MM.1S (cell line): Measurements from ENCODE around the gene PHACTR1.

ENCODE experiments used
- DNase-seq: peaks from one replicate; pipeline ENCODE4 v3.0.0-alpha.2; 2015
- H2AFZ ChIP-seq: fragments of 300-600 bp; sonication (generic); 2 replicates; pipeline ENCODE4 v1.6.0; 2016; ENCODE audit warnings: antibody characterized with exemption, low read length
- H3F3A ChIP-seq: fragments of 300-600 bp; sonication (generic); 2 replicates; pipeline ENCODE4 v1.6.1; 2016; ENCODE audit warnings: mild to moderate bottlenecking, antibody characterized with exemption, low read length, moderate library complexity, mixed read lengths; ENCODE audit not compliant: insufficient read depth
- H3K27ac ChIP-seq: fragments of 300-600 bp; sonication (generic); 2 replicates; pipeline ENCODE4 v1.5.1; 2016; ENCODE audit warnings: mild to moderate bottlenecking, low read length
- H3K27me3 ChIP-seq: fragments of 300-600 bp; sonication (generic); replicated peaks from 2 replicates; pipeline ENCODE4 v1.6.0; 2016; ENCODE audit warnings: low read length; ENCODE audit not compliant: insufficient read depth
- H3K36me3 ChIP-seq: fragments of 300-600 bp; sonication (generic); replicated peaks from 2 replicates; pipeline ENCODE4 v1.6.1; 2016; ENCODE audit warnings: mild to moderate bottlenecking, low read length, mixed read lengths; ENCODE audit not compliant: insufficient read depth
- H3K4me1 ChIP-seq: fragments of 300-600 bp; sonication (generic); 2 replicates; pipeline ENCODE4 v1.6.1; 2016; ENCODE audit warnings: low read length, mixed read lengths
- H3K4me2 ChIP-seq: fragments of 300-600 bp; sonication (generic); 2 replicates; pipeline ENCODE4 v1.6.0; 2016; ENCODE audit warnings: low read depth, low read length
- H3K4me3 ChIP-seq: fragments of 300-600 bp; sonication (generic); 2 replicates; pipeline ENCODE4 v1.5.1; 2016; ENCODE audit warnings: low read length, mixed read lengths
- H3K79me2 ChIP-seq: fragments of 300-600 bp; sonication (generic); 2 replicates; pipeline ENCODE4 v1.6.1; 2016; ENCODE audit warnings: mixed run types, low read length, mixed read lengths
- H3K9ac ChIP-seq: fragments of 300-600 bp; sonication (generic); 2 replicates; pipeline ENCODE4 v1.6.1; 2016; ENCODE audit warnings: low read length, mixed read lengths
- H3K9me2 ChIP-seq: fragments of 300-600 bp; sonication (generic); replicated peaks from 2 replicates; pipeline ENCODE4 v1.6.1; 2016; ENCODE audit warnings: mild to moderate bottlenecking, low read length, mixed read lengths; ENCODE audit not compliant: insufficient read depth
- H3K9me3 ChIP-seq: fragments of 300-600 bp; sonication (generic); replicated peaks from 2 replicates; pipeline ENCODE4 v1.6.1; 2016; ENCODE audit warnings: mild to moderate bottlenecking, low read length, mixed read lengths; ENCODE audit not compliant: insufficient read depth
- H4K20me1 ChIP-seq: fragments of 300-600 bp; sonication (generic); 2 replicates; pipeline ENCODE4 v1.6.1; 2016; ENCODE audit warnings: mild to moderate bottlenecking, low read length, moderate library complexity, mixed read lengths; ENCODE audit not compliant: insufficient read depth
- EZH2 ChIP-seq: fragments of 300-600 bp; sonication (generic); optimal IDR thresholded peaks from 2 replicates; pipeline ENCODE3; 2017; ENCODE audit warnings: low read depth, mild to moderate bottlenecking, antibody characterized with exemption, low read length, mixed read lengths
- EZH2phosphoT487 ChIP-seq: fragments of 300-600 bp; sonication (generic); IDR thresholded peaks from 2 replicates; pipeline ENCODE4 v1.6.1; 2018; ENCODE audit warnings: antibody characterized with exemption, low read length
- TF ChIP-seq, protein P1 (sequence below): fragments of 300-600 bp; sonication (generic); IDR thresholded peaks from 2 replicates; pipeline ENCODE4 v1.5.1; 2016; ENCODE audit warnings: antibody characterized with exemption, low read length, mixed read lengths

Gene PHACTR1

GRCh38 chr6:13284646-13285045, 568.1 kb downstream of the PHACTR1 start:
- Histone ChIP-seq H3K4me3 (no peak overlapping the region), H3K4me2 (no peak overlapping the region), H3K27me3 (no peaks in the 10 kb centered on the region), H3F3A (no peaks in the 10 kb centered on the region), H3K9ac (no peak overlapping the region), H4K20me1 (no peaks in the 10 kb centered on the region), H3K9me3 (no peaks in the 10 kb centered on the region), H3K9me2 (no peaks in the 10 kb centered on the region), H2AFZ (no peak overlapping the region), H3K36me3 (peaks cover 16% of the 10 kb centered on the region), H3K4me1 (peaks cover 15% of the 10 kb centered on the region), H3K27ac (no peak overlapping the region), H3K79me2 (peaks cover 29% of the 10 kb centered on the region)
- DNase-seq, result no peak
- TF ChIP-seq, protein P1, sequence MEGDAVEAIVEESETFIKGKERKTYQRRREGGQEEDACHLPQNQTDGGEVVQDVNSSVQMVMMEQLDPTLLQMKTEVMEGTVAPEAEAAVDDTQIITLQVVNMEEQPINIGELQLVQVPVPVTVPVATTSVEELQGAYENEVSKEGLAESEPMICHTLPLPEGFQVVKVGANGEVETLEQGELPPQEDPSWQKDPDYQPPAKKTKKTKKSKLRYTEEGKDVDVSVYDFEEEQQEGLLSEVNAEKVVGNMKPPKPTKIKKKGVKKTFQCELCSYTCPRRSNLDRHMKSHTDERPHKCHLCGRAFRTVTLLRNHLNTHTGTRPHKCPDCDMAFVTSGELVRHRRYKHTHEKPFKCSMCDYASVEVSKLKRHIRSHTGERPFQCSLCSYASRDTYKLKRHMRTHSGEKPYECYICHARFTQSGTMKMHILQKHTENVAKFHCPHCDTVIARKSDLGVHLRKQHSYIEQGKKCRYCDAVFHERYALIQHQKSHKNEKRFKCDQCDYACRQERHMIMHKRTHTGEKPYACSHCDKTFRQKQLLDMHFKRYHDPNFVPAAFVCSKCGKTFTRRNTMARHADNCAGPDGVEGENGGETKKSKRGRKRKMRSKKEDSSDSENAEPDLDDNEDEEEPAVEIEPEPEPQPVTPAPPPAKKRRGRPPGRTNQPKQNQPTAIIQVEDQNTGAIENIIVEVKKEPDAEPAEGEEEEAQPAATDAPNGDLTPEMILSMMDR, result no peak
- TF ChIP-seq EZH2 (no peak), EZH2phosphoT487 (no peak)

DNA sequence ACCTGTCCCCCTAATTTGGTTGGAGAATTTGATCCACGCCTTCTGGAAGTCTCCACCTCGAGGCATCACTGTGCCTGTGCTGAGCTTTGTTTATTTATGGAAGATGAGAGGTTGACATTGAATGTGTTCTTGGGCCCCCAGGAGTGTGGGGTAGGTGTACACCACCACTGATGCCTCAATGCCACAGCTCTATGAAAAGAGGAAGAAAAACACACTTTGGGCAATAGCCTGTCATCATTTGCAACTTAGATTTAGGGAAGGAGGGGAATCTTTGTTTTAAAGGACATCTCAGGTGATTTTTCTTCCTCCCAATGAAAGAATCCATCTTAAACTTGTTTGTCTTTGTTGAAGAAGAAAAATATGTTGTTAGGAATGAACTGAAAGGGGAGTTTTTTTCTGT, 569.1 kb downstream of the PHACTR1 start:
- Histone ChIP-seq H3K4me3 (no peak overlapping the region), H3F3A (no peaks in the 10 kb centered on the region), H3K4me2 (no peak overlapping the region), H3K9ac (no peak overlapping the region), H3K36me3 (peaks cover 16% of the 10 kb centered on the region), H2AFZ (no peak overlapping the region), H3K4me1 (peaks cover 15% of the 10 kb centered on the region), H3K9me3 (no peaks in the 10 kb centered on the region), H3K27me3 (no peaks in the 10 kb centered on the region), H4K20me1 (no peaks in the 10 kb centered on the region), H3K79me2 (peaks cover 21% of the 10 kb centered on the region; the same call in 1 of the 2 replicates), H3K27ac (peak overlapping the region; percentile 17; the same call in 1 of the 2 replicates), H3K9me2 (no peaks in the 10 kb centered on the region)
- DNase-seq, result no peak
- no peak for TF ChIP-seq EZH2phosphoT487
- TF ChIP-seq, protein P1, result no peak
- TF ChIP-seq EZH2, result no peak

GRCh38 chr6:13286181-13286580, 569.6 kb downstream of the PHACTR1 start:
- no peaks in the 10 kb centered on the region for H3K27me3 ChIP-seq
- no peak for DNase-seq
- TF ChIP-seq, protein P1, result no peak
- TF ChIP-seq EZH2, result no peak
- no peak for TF ChIP-seq EZH2phosphoT487

More at GRCh38 chr6:13286181-13286580, 569.6 kb downstream of the PHACTR1 start:
- peaks cover 15% of the 10 kb centered on the region for H3K4me1 ChIP-seq
- H3K36me3 ChIP-seq, result peaks cover 16% of the 10 kb centered on the region
- H2AFZ ChIP-seq, result no peak overlapping the region
- H3K9me2 ChIP-seq, result no peaks in the 10 kb centered on the region
- no peaks in the 10 kb centered on the region for H3K9me3 ChIP-seq
- no peaks in the 10 kb centered on the region for H4K20me1 ChIP-seq
- no peak overlapping the region for H3K4me2 ChIP-seq
- no peak overlapping the region for H3K9ac ChIP-seq
- H3K79me2 ChIP-seq, result peaks cover 18% of the 10 kb centered on the region; the same call in 1 of the 2 replicates
- H3F3A ChIP-seq, result no peaks in the 10 kb centered on the region
- H3K4me3 ChIP-seq, result no peak overlapping the region
- peak overlapping the region; percentile 17; the same call in 1 of the 2 replicates for H3K27ac ChIP-seq
